Transverse colon (tissue), 4 donors: ENCODE results near the gene NTF4. TPM values are rescaled to one million over a fixed set of nuclear protein-coding genes. Genes with fewer than 3 reads are reported as not detected.
"Not testable (repeated sequence)": the region's sequence is repeated elsewhere in the genome, so short reads cannot be mapped to it uniquely, and the experiment has no call there.

Source experiments
- DNase-seq: peaks from one replicate; pipeline ENCODE4 v3.0.0-alpha.2; 2019
- H3K27ac ChIP-seq, 4 donors: fragments of 200-600 bp; sonication (generic); 2 replicates each; pipeline ENCODE4 v1.5.1; 2016 to 2018; ENCODE audit warnings: inconsistent platforms in 4 of 4
- H3K27me3 ChIP-seq: fragments of 200-600 bp; sonication (generic); 2 replicates; pipeline ENCODE4 v1.5.1; 2017; ENCODE audit warnings: inconsistent platforms
- H3K36me3 ChIP-seq, 4 donors: fragments of 200-600 bp; sonication (generic); 2 replicates each; pipeline ENCODE4 v1.5.1; 2017 to 2019; ENCODE audit warnings: inconsistent platforms in 4 of 4
- H3K4me1 ChIP-seq, 4 donors: fragments of 200-600 bp; sonication (generic); 2 replicates each; pipeline ENCODE4 v1.5.1; 2017 to 2020; ENCODE audit warnings: inconsistent platforms in 4 of 4
- H3K4me3 ChIP-seq, 4 donors: fragments of 200-600 bp; sonication (generic); 1 replicate in 1 of 4; 2 replicates in 3 of 4; pipeline versions ENCODE4 v1.5.1 to v1.6.1; 2017 to 2019; ENCODE audit warnings: inconsistent platforms in 4 of 4
- H3K9me3 ChIP-seq, 2 donors: fragments of 200-600 bp; sonication (generic); 2 replicates each; pipeline ENCODE4 v1.5.1; 2017 to 2019; ENCODE audit warnings: inconsistent platforms in 2 of 2
- EP300 ChIP-seq: sonication (generic); formaldehyde crosslinking; IDR thresholded peaks from one replicate; pipeline ENCODE4 v1.6.1; 2017; ENCODE audit warnings: antibody characterized with exemption, low read depth
- POLR2A ChIP-seq: fragments of 450-650 bp; IDR thresholded peaks from one replicate; pipeline ENCODE4 v1.6.1; 2016; ENCODE audit warnings: antibody characterized with exemption, mild to moderate bottlenecking, moderate library complexity
- POLR2AphosphoS5 ChIP-seq, 3 donors: sonication (generic); formaldehyde crosslinking; IDR thresholded peaks; one replicate each; pipeline ENCODE4 v1.6.1; 2016; ENCODE audit warnings: antibody characterized with exemption in 3 of 3
- WGBS, 2 donors: methylation state at CpG; one replicate each; pipeline ENCODE4 v1.1.5; 2018; ENCODE audit warnings: low coverage in 1 of 2; 5-methylcytosine and 5-hydroxymethylcytosine counted together
- in situ Hi-C, 4 donors: fragments of 200-750 bp; cut with MboI; loops; one replicate each; pipeline versions ENCODE4 v1.15.0 to v1.15.1; 2017; ENCODE audit warnings: low sequenced_read_pairs in 3 of 4, low pct_ligation_motif_present in 1 of 4, low pct_unique_long_range_greater_than_20kb in 1 of 4
- intact Hi-C: fragments of 100-400 bp; cut with DNase I; formaldehyde crosslinking; loops from one replicate; pipeline ENCODE4 v1.15.1; 2023; ENCODE audit warnings: low total_unique reads
- total RNA-seq, 4 donors: library from RNA; depleted of rRNA; stranded (reverse); fragments of >200 nt; gene quantifications; one replicate each; pipeline ENCODE4 v1.1.0, GENCODE V29; 2016
- TF ChIP-seq, protein P1 (sequence below), 5 experiments: fragments of 200-600 bp in 3 of 5; fragments of 450-650 bp in 2 of 5; sonication (generic) in 3 of 5; IDR thresholded peaks; 1 replicate in 2 of 5; 2 replicates in 3 of 5; pipeline ENCODE4 v1.5.1; 2016 to 2017; ENCODE audit warnings: antibody characterized with exemption in 5 of 5, inconsistent platforms in 3 of 5, mild to moderate bottlenecking in 2 of 5, moderate library complexity in 1 of 5

NTF4 gene
- total RNA-seq, 4 donors from 2014 or later, result not detected

GRCh38 chr19:49042177-49042576, 22.4 kb downstream of the NTF4 start:
- no peak overlapping the region for H3K4me3 ChIP-seq
- H3K36me3 ChIP-seq, result no peaks in the 10 kb centered on the region
- H3K4me1 ChIP-seq, result no peaks in the 10 kb centered on the region
- TF ChIP-seq, protein P1, sequence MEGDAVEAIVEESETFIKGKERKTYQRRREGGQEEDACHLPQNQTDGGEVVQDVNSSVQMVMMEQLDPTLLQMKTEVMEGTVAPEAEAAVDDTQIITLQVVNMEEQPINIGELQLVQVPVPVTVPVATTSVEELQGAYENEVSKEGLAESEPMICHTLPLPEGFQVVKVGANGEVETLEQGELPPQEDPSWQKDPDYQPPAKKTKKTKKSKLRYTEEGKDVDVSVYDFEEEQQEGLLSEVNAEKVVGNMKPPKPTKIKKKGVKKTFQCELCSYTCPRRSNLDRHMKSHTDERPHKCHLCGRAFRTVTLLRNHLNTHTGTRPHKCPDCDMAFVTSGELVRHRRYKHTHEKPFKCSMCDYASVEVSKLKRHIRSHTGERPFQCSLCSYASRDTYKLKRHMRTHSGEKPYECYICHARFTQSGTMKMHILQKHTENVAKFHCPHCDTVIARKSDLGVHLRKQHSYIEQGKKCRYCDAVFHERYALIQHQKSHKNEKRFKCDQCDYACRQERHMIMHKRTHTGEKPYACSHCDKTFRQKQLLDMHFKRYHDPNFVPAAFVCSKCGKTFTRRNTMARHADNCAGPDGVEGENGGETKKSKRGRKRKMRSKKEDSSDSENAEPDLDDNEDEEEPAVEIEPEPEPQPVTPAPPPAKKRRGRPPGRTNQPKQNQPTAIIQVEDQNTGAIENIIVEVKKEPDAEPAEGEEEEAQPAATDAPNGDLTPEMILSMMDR (IDR thresholded peaks at IDR 0.05), result no peak
- TF ChIP-seq EP300 (no peak), POLR2A (no peak), POLR2AphosphoS5 (IDR thresholded peaks at IDR 0.05) (no peak)
- intact Hi-C loops (no loop called here), in situ Hi-C loops (no loop called here)
- H3K9me3 ChIP-seq, result no peaks in the 10 kb centered on the region
- no peak overlapping the region for H3K27ac ChIP-seq
- H3K27me3 ChIP-seq, result no peaks in the 10 kb centered on the region
- DNase-seq, result no peak
- WGBS, 2 donors, result 70% methylated on average over 17 of the region's 17 CpGs; no CpG with 5 or more reads in 1 of the 2 donors

DNA sequence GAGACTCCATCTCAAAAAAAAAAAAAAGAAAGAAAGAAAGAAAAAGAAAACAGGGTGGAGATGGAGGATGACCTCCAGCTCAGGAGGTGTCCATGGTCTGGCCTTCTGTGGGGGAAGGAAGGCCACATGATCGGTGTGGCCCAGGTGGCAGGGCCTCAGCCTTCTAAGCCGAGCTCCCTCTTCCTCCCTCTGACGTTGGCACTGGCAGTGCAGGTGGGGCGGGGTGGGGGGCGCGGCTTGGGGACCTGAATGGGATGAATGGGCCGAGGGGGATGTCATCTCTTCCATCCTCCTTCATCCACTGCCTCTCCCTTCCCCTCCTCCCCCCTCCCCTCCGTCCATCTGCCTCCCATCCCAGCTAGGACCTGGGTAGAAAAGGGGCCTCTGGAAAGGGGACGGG, 24.9 kb downstream of the NTF4 start:
- H3K4me3 ChIP-seq, intact Hi-C loops, H3K36me3 ChIP-seq, H3K9me3 ChIP-seq, DNase-seq, H3K27ac ChIP-seq, in situ Hi-C loops, H3K27me3 ChIP-seq, H3K4me1 ChIP-seq: not testable (repeated sequence)
- 50% methylated on average over 9 of the region's 9 CpGs; no CpG with 5 or more reads in 1 of the 2 donors for WGBS, 2 donors

DNA sequence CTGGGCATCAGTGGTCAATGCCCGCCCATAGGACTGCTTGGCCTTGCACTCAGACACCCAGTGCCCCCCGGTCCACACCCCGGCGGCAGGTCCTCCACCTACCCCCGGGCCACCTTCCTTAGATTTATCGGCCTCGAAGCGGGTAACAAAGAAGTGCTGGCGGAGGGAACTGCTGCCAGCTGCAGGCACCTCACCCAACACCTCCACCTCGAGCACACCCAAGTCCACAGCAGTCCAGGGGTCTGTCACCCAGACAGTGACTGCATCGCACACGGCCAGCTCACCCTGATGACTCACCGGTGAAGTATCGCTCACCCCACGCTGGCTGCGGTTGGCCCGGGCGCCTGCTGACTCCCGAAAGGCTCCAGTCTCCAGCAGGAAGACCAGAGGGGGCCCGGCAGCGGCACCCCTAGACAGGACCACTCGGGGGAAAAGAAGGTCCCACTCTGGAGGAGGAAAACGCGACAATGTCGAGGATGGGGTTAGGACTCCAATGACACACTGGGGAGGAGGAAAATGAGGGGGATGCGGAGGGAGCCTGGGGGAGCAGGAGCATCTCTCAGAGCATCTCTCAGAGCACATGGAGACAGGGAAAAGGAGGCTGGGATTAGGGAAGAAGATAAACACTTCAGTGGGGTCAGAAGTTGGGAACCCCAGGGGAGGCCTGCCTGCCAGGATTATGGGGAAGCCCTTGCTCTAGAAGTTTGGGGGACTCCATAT, 25.9 kb downstream of the NTF4 start:
- H3K27me3 ChIP-seq, intact Hi-C loops, H3K27ac ChIP-seq, H3K36me3 ChIP-seq, H3K4me1 ChIP-seq, H3K9me3 ChIP-seq, DNase-seq, H3K4me3 ChIP-seq, in situ Hi-C loops: not testable (repeated sequence)
- WGBS, 2 donors, result 75 to 83% methylated on average over 4 to 26 of the region's 26 CpGs

- H3K4me3 ChIP-seq, H3K4me1 ChIP-seq, H3K36me3 ChIP-seq, DNase-seq, in situ Hi-C loops, H3K27me3 ChIP-seq, intact Hi-C loops, H3K9me3 ChIP-seq, H3K27ac ChIP-seq: not testable (repeated sequence)
- 86% methylated on average over 8 of the region's 8 CpGs; no CpG with 5 or more reads in 1 of the 2 donors for WGBS, 2 donors
These were observed 26.5 kb downstream of the NTF4 start for GRCh38 chr19:49038111-49038510.

- H3K4me1 ChIP-seq, DNase-seq, H3K36me3 ChIP-seq, intact Hi-C loops, H3K4me3 ChIP-seq, in situ Hi-C loops, H3K27me3 ChIP-seq, H3K27ac ChIP-seq, H3K9me3 ChIP-seq: not testable (repeated sequence)
- 59% methylated on average over 18 of the region's 18 CpGs; no CpG with 5 or more reads in 1 of the 2 donors for WGBS, 2 donors
- TF ChIP-seq, protein P1 (IDR thresholded peaks at IDR 0.05), result peak in 2 of 5 experiments; percentile 18 to 21
These were observed 27.8 kb downstream of the NTF4 start, which contains the start of gene CGB1 for GRCh38 chr19:49036815-49037214. CGB1 (minus strand) TSS chr19:49036895; CDS start chr19:49036711, 184 bp downstream.
